Measurements from ENCODE around the gene CDC26.

GRCh38 chr9:113245894-113246293 lies 29.5 kb downstream of the CDC26 start:
- TF ChIP-seq POLR2A (IDR thresholded peaks at IDR 0.05; ENCODE audit: low read depth, low read length) (no peak), POLR2AphosphoS5 (IDR thresholded peaks at IDR 0.05; ENCODE audit: low read depth, low read length) (no peak), TAF1 (IDR thresholded peaks at IDR 0.05; ENCODE audit: low read depth, low read length) (no peak), SPI1 (IDR thresholded peaks at IDR 0.05; ENCODE audit: low read depth, low read length) (no peak)
